Measurements from ENCODE around the gene GSTK1.
"Not testable (repeated sequence)": the region's sequence is repeated elsewhere in the genome, so short reads cannot be mapped to it uniquely, and the experiment has no call there.

Gene GSTK1

GRCh38 chr7:143285806-143286521, 22.7 kb downstream of the GSTK1 start:
- no peak for TF ChIP-seq CTCF (conservative IDR thresholded peaks at IDR 0.05; ENCODE audit: low read depth, low read length)
- no peak overlapping the region for H3K4me3 ChIP-seq (ENCODE audit: low read depth, low read length)
- DNase-seq (ENCODE audit: low read depth): no peak

DNA sequence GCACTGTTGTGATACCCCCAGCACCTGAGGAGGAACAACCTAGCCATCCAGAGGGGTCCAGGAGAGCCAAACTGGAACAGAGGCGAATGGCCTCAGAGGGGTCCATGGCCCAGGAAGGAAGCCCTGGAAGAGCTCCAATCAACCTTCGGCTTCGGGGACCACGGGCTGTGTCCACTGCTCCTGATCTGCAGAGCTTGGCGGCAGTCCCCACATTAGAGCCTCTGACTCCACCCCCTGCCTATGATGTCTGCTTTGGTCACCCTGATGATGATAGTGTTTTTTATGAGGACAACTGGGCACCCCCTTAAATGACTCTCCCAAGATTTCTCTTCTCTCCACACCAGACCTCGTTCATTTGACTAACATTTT, 23.3 kb downstream of the GSTK1 start:
- no peak for DNase-seq (ENCODE audit: low read depth)
- H3K4me3 ChIP-seq (ENCODE audit: low read depth, low read length): no peak overlapping the region
- TF ChIP-seq CTCF (conservative IDR thresholded peaks at IDR 0.05; ENCODE audit: low read depth, low read length): no peak

DNA sequence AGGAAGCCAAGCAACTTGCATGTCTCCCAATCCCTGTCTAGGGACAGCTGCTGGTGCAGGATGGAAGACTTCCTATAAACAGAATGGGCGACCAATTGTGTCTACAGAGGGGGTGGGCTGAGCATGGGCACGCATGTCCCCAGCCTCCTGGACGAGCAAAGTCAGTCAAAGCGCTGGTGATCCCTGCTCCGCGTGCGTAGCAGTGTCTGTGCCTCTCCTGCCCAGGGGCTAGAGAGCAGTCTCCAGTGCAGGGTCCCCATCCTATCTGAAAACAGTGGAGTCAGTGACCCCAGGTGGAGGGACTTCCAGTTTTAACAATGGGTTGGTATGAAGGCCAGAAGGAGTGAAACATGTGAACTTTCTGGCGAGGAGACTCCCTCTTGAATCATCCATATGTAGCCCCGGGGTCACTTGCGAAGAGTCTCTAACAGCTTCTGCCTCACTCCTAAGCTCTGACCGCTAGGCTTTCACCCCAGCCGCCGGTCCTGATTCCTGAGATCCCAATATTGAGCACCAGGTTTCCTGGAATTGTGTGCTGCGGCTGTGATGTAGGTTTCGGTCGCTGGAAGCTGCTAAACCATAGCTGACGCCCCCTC, 24.2 kb downstream of the GSTK1 start:
- no peak for DNase-seq (ENCODE audit: low read depth)
- TF ChIP-seq CTCF (conservative IDR thresholded peaks at IDR 0.05; ENCODE audit: low read depth, low read length): no peak
- H3K4me3 ChIP-seq (ENCODE audit: low read depth, low read length): peak overlapping the region; percentile 50

- H3K4me3 ChIP-seq (ENCODE audit: low read depth, low read length): peak within 1 kb of the TSS; percentile 94
- DNase-seq (ENCODE audit: low read depth): peak; percentile 98
- peak; percentile 46 for TF ChIP-seq CTCF (conservative IDR thresholded peaks at IDR 0.05; ENCODE audit: low read depth, low read length)
Observed at GRCh38 chr7:143287935-143288826, 24.9 kb downstream of the GSTK1 start, which contains the start of gene CASP2. Gene CASP2 (plus strand): TSS chr7:143288351. CDS start chr7:143288456, 105 bp downstream.

- peak; percentile 21 for DNase-seq (ENCODE audit: low read depth)
- TF ChIP-seq CTCF (conservative IDR thresholded peaks at IDR 0.05; ENCODE audit: low read depth, low read length): no peak
- peak overlapping the region; percentile 94 for H3K4me3 ChIP-seq (ENCODE audit: low read depth, low read length)
Observed at GRCh38 chr7:143288836-143289235, 25.6 kb downstream of the GSTK1 start.

DNA sequence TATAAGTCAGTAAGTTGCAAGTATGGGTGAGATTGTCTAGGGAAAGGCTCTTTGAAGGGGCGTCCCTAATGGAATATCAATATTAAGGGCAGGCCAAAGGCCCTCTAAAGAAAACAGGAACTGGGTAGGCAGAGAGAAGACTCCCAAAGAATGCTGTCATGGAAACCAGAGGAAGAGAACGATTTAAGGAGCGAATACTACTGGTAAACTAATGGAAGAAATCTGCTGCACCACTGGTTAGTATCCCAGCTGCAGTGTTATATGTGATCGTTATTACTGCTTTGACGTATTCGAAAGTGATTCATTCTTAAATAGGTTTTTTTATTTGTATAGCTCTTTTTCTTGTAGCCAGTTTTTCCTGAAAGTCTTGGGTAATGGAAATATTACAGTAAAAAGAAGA, 26.2 kb downstream of the GSTK1 start:
- peak overlapping the region; percentile 94 for H3K4me3 ChIP-seq (ENCODE audit: low read depth, low read length)
- DNase-seq (ENCODE audit: low read depth): peak; percentile 6
- no peak for TF ChIP-seq CTCF (conservative IDR thresholded peaks at IDR 0.05; ENCODE audit: low read depth, low read length)

GRCh38 chr7:143289888-143290287, 26.6 kb downstream of the GSTK1 start:
- DNase-seq (ENCODE audit: low read depth); H3K4me3 ChIP-seq (ENCODE audit: low read depth, low read length): not testable (repeated sequence)

Measured in choroid plexus epithelial cell (primary cell).